ENCODE results near the gene NLRP9.

NLRP9 gene

GRCh38 chr19:55703790-55704215 lies 34.4 kb downstream of the NLRP9 start:
- DNase-seq = peak; percentile 65

DNA sequence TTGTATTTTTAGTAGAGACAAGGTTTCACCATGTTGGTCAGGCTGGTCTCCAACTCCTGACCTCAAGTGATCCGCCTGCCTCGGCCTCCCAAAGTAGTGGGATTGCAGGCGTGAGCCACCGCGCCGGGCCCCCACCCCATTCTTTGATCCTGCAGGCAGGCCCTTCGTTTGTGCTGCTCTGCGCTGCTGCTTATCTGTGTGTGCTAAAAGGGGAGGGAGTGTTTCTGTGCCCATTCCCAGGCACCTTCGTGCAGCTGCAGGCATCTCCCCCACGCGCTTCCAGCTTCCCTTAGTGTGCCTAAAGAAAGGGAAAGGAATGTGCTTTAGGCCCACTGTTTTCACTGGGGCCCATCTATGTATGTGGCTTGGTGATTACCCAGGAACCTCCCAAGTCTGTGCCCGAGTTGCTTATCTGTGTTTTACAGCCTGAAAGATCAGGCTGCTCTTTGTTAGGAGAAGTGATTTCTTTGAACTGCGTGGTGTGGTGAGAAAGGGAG lies 36.0 kb downstream of the NLRP9 start:
- DNase-seq = no peak

DNA sequence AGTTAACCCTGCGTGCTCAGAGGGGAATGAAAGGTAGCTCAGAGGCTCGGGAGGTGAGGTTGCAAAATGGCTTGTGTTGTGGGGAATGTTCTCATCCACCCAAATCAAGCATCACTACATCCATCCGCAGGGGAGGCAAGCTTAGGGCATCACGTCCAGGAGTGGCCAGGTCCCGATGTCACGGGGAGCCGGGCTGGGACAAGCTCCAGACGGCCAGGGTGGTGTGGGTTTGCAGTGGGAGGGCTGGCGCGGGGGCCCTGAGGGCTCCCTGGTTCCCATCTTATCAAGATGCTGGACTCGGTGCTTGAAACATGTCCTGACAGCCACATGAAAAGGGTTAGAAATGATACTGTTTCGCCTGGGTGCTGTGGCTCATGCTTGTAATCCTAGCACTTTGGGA lies 37.4 kb downstream of the NLRP9 start:
- DNase-seq = no peak

DNA sequence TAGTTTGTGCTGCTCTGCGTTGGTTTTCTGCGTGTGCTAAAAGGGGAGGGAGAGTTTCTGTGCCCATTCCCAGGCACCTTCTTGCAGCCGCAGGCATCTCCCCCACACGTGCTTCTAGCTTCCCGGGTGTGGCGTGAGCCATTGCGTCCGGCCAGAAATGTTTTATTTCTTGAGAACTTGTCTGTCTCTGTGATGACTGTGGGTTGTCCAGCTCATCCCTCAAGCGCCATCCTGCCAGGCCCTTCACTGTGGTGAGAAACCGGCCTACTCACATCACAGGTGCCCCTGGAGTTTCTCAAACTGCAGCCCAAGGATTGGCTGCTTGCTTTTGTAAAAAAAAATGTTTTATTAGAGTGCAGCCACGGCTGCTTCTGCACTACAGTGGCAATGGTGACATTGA lies 39.0 kb downstream of the NLRP9 start:
- DNase-seq = no peak

- no peak for DNase-seq
These were observed 39.9 kb downstream of the NLRP9 start for GRCh38 chr19:55698256-55698655.

DNA sequence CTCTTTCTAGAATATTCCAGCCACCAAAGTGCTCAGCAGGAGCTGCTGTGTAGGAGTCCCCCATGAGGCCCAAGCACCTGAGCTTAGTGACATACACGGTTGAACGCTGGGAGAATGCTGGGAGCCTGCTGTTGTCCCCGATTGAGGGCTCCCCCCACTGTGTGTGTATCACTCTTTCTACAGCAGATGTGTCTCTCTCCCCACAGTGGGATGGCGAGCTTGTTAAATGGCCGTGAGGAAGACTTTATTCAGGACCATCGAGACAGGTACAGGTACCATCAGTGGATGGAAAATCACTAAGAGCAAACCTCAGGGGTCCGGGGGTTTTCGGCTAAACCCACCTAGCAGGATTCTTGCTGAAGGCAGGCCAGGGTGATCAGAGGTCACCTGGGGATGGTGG lies 40.5 kb downstream of the NLRP9 start:
- DNase-seq = no peak

DNA sequence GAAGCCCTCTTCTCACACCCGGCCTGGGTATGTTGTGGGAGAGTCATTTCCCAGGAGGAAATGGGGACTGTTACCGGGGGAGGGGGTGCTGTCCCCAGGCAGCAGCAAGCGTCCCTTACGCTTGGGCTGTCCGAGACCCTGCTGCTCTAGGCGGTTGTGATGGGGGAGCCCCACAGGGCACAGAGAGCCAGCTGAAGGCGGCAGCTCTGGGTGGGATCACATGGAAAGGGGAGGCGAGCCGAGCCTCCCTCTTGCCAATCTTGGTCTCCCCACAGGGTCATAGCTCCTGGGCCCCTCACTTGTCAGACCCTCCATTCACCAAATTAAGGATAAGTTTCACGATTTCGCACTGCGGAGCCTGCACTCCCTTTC lies 41.1 kb downstream of the NLRP9 start:
- DNase-seq = no peak

DNA sequence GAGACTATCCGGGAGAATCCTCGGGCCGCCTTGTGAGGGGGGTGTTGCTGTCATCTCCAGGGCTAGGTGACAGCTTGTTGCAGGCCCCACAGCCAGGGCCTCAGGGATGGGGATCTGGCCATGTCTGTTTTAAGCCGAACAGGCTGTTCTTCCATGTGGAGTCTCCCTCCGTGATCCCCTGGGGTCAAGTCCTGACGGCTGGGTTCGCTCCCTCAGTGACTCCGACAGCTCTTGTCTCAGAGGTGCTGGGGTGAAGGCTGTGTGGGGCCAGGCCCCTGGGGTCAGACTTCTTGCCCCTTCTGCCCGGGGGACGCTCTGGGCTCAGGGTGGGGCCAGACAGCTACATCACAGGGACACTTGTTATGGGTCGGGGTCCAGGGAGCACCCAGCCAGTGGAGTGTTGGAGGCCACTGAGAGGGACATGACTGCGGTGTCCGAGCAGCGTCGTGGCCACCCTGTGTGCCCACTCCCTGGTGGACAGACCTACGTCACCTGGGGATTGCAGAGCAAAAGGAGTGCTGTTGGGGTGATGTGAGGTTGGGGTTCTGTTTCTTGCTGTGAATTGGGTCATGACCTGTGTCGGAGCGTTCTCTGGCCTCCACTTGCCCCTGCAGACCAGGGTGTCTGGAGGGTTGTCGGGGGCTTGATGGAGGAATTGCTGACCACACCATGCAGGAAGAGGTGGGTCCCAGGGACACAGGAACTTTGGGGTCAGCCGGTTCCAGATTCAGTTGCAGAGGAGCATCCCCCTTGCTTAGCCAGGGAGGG lies 41.7 kb downstream of the NLRP9 start:
- DNase-seq = no peak

GRCh38 chr19:55695511-55696290 lies 42.5 kb downstream of the NLRP9 start:
- DNase-seq = no peak

DNA sequence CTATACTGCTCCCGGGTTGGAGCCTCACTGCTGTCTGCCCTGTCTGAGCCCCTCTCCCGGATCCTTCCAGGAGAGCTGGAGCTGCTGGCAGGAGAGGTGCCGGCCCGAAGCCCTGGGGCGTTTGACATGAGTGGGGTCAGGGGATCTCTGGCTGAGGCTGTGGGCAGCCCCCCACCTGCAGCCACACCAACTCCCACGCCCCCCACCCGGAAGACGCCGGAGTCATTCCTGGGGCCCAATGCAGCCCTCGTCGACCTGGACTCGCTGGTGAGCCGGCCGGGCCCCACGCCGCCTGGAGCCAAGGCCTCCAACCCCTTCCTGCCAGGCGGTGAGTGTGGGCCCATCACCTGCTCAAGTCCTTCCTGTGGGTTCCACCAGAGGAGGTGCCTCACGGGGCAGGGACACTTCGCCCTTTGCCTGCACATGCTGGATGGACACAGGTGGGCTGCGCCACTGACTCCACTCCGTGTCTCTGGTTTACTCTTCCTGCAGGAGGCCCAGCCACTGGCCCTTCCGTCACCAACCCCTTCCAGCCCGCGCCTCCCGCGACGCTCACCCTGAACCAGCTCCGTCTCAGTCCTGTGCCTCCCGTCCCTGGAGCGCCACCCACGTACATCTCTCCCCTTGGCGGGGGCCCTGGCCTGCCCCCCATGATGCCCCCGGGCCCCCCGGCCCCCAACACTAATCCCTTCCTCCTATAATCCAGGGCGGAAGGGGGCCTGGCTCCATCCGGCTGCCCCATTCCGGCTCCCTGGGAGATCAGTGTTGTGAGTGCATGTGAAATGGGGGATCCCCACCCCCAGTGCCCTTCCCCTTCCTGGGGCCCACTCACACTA lies 43.3 kb downstream of the NLRP9 start:
- no peak for DNase-seq

DNA sequence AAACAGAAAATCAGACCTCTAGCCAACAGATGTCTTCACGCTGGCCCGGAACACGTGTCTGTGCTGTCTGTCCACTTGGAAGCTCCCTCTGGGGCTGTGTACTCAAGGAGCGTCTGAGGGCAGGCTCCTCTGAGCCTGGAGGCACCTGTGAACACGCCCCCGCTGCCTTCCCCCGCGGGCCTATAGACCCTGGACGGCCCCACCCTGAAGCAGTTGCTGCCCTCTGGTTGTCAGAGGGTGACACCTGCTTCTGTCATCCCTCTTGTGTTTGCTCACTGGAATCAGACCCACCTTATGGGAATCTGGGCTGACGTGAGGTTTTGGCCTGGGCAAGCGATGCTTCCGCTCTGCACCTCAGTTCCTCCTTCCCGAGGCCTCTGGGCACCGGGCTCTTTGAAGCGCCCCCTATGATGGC lies 44.0 kb downstream of the NLRP9 start:
- DNase-seq = no peak

GRCh38 chr19:55693336-55693974 lies 44.7 kb downstream of the NLRP9 start:
- DNase-seq = no peak

GRCh38 chr19:55692681-55693081 lies 45.5 kb downstream of the NLRP9 start:
- DNase-seq = no peak

- DNase-seq = no peak
These were observed 46.4 kb downstream of the NLRP9 start for GRCh38 chr19:55691561-55692481.

GRCh38 chr19:55690769-55691545 lies 47.2 kb downstream of the NLRP9 start:
- DNase-seq = no peak

DNA sequence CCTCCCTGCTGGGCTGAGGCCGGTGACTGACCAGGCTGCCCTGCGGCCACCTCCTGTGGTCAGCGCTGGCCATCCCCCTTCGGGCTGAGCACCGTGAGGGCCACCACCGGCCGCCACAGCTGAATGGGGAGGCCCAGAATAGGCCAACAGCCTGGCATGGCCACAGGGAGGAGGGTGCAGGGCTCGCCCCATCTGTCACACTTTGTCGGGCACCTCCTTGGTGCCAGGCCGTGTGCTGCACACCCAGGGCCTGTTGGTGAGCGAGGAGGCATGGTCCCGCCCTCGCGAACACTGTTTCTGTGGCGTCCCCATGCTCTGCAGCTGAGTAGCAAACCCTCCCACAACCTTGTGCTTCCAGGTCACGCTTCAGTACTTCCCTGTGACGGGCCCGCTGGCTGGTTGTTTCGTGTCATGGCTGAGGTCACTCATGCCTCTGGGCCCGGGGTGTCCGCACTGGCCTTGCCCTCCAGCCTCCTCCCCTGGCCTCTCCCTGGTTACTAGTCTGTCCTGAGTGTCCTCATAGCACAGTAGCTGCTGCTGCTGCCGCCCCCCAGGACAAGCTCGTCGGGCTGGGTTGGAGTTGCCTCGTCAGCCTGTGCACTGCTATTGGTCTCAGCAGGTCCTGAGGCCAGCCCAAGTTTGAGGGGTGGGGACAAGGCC lies 48.0 kb downstream of the NLRP9 start:
- DNase-seq = no peak

DNA sequence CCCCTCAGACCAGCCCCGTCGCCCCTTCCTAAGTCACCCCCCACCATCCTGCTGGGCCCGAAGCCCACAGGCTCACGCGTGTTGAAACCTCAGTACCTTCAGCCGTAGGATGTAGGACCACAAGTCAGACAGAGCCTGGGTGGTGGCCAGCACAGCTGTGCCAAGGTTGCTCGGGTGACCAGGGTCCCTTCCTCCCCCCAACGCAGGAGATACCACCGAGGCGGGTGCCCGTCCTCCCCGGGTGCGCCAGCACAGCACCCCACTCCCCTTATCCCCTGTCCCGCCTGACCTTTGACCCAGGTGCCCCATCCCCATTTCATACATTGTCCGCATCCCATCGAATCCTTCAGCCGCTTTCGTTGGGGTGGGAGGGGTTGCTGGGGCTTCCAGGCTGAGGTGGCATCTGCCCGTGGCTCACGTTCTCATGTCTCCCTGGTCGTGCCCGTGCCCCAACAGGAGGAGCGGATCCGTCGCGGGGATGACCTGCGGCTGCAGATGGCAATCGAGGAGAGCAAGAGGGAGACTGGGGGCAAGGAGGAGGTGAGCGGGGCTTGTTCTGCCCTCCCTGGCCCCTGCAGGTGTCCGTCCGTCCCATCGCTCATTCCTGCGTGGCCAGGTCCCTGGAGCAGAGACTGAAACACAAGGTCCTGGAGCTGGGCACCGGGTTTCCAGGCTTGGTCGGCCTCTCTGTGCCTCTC lies 48.6 kb downstream of the NLRP9 start:
- DNase-seq = no peak

DNA sequence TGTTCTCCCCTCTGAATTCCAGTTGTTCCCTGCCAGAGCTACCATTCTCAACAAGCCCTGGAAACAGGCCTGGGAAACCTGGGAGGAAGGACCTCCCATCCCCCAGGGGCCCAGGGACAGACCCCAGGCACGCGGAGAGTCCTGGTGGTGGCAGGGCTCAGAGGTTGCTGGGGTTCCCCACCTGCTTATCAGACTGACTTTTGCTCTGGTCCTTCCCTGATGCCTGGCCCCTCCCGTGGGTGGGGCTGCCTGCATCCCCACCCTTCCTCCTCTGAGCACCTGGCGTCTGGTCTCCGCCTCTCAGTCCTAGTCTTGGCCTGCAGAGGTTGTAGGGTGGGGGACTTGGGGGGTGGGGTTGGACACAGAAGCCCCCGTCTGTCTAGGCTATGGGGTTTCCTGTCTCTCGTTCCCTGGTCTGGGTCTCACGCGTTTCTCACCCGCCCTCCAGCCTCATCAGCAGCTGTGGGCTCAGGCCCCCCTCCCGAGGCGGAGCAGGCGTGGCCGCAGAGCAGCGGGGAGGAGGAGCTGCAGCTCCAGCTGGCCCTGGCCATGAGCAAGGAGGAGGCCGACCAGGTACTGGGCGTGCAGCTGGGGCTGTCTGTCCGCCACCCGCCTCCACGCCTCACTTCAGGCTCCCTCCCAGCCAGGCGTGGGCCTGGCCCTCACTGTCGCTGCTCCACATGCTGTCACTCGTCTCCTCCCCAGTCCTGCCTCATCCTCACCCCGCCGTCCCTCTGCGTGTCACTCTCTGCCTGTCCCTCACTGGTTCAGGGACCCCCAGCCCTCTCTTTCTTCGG lies 49.6 kb downstream of the NLRP9 start:
- peak; percentile 50 for DNase-seq
